ENCODE results near the gene CCDC82. TPM values are rescaled to one million over a fixed set of nuclear protein-coding genes. Genes with fewer than 3 reads are reported as not detected.
A peak's percentile ranks its signal among the peaks of the same experiment; 100 is the strongest.

Gene CCDC82
- total and polyA plus RNA-seq, 8 donors = 12.0 to 188 (median 48.0) TPM

- intact Hi-C loops (cut with DNase I; ENCODE audit: low total_unique reads) = no loop called here
- H3K36me3 ChIP-seq = no peaks in the 10 kb centered on the region
- H3K4me1 ChIP-seq = peaks cover 14 to 41% (median 27%) of the 10 kb centered on the region in 4 donors
- TF ChIP-seq EP300 (IDR thresholded peaks at IDR 0.05) = no peak
- TF ChIP-seq, protein P1, sequence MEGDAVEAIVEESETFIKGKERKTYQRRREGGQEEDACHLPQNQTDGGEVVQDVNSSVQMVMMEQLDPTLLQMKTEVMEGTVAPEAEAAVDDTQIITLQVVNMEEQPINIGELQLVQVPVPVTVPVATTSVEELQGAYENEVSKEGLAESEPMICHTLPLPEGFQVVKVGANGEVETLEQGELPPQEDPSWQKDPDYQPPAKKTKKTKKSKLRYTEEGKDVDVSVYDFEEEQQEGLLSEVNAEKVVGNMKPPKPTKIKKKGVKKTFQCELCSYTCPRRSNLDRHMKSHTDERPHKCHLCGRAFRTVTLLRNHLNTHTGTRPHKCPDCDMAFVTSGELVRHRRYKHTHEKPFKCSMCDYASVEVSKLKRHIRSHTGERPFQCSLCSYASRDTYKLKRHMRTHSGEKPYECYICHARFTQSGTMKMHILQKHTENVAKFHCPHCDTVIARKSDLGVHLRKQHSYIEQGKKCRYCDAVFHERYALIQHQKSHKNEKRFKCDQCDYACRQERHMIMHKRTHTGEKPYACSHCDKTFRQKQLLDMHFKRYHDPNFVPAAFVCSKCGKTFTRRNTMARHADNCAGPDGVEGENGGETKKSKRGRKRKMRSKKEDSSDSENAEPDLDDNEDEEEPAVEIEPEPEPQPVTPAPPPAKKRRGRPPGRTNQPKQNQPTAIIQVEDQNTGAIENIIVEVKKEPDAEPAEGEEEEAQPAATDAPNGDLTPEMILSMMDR (IDR thresholded peaks at IDR 0.05) = no peak
- H3K4me3 ChIP-seq = no peak overlapping the region
- no peaks in the 10 kb centered on the region for H3K9me3 ChIP-seq
- no peaks in the 10 kb centered on the region for H3K27me3 ChIP-seq
- 89 to 95% (median 91%) methylated on average over 2 of the region's 2 CpGs for WGBS, 5 donors
- no peak for DNase-seq
- no peak overlapping the region for H3K27ac ChIP-seq
Observed at GRCh38 chr11:96319898-96320656, 69.6 kb downstream of the CCDC82 start.

- no peaks in the 10 kb centered on the region for H3K27me3 ChIP-seq
- no peaks in the 10 kb centered on the region for H3K9me3 ChIP-seq
- no peak overlapping the region for H3K27ac ChIP-seq
- no peak for DNase-seq
- intact Hi-C loops (cut with DNase I; ENCODE audit: low total_unique reads) = no loop called here
- WGBS, 5 donors = 83 to 97% (median 91%) methylated on average over 2 to 3 of the region's 3 CpGs
- TF ChIP-seq EP300 (IDR thresholded peaks at IDR 0.05) (no peak), POLR2AphosphoS5 (IDR thresholded peaks at IDR 0.05) (no peak), POLR2A (IDR thresholded peaks at IDR 0.05) (no peak)
- TF ChIP-seq, protein P1 (IDR thresholded peaks at IDR 0.05) = no peak
- H3K4me3 ChIP-seq = no peak overlapping the region
- H3K4me1 ChIP-seq = peaks cover 26 to 46% (median 36%) of the 10 kb centered on the region in 4 donors
- no peaks in the 10 kb centered on the region for H3K36me3 ChIP-seq
Observed at GRCh38 chr11:96318850-96319249, 70.9 kb downstream of the CCDC82 start.

- DNase-seq = no peak
- intact Hi-C loops (cut with DNase I; ENCODE audit: low total_unique reads) = no loop called here
- peaks cover 27 to 51% (median 38%) of the 10 kb centered on the region in 4 donors for H3K4me1 ChIP-seq
- peak overlapping the region in 1 of 5 donors; percentile 47 for H3K27ac ChIP-seq
- H3K9me3 ChIP-seq = no peaks in the 10 kb centered on the region
- no peaks in the 10 kb centered on the region for H3K36me3 ChIP-seq
- no peaks in the 10 kb centered on the region for H3K27me3 ChIP-seq
- WGBS, 5 donors = 59 to 81% (median 65%) methylated on average over 1 of the region's 1 CpG
- H3K4me3 ChIP-seq = no peak overlapping the region
- TF ChIP-seq, protein P1 (IDR thresholded peaks at IDR 0.05) = no peak
- TF ChIP-seq EP300 (IDR thresholded peaks at IDR 0.05) (no peak), POLR2AphosphoS5 (IDR thresholded peaks at IDR 0.05) (no peak), POLR2A (IDR thresholded peaks at IDR 0.05) (no peak)
Observed at GRCh38 chr11:96318399-96318798, 71.3 kb downstream of the CCDC82 start.

GRCh38 chr11:96317985-96318384 is 71.7 kb downstream of the CCDC82 start:
- Histone ChIP-seq H3K27ac (peak overlapping the region in 2 of 5 donors; percentile 47), H3K4me1 (peaks cover 29 to 55% (median 40%) of the 10 kb centered on the region in 4 donors)
- 77 to 90% (median 87%) methylated on average over 2 of the region's 2 CpGs for WGBS, 5 donors

More at GRCh38 chr11:96317985-96318384, 71.7 kb downstream of the CCDC82 start:
- no peaks in the 10 kb centered on the region for H3K36me3 ChIP-seq
- no peaks in the 10 kb centered on the region for H3K9me3 ChIP-seq
- H3K27me3 ChIP-seq = no peaks in the 10 kb centered on the region
- DNase-seq = no peak
- H3K4me3 ChIP-seq = no peak overlapping the region
- intact Hi-C loops (cut with DNase I; ENCODE audit: low total_unique reads) = no loop called here
- TF ChIP-seq POLR2A (IDR thresholded peaks at IDR 0.05) (no peak), EP300 (IDR thresholded peaks at IDR 0.05) (no peak), POLR2AphosphoS5 (IDR thresholded peaks at IDR 0.05) (no peak)
- TF ChIP-seq, protein P1 (IDR thresholded peaks at IDR 0.05) = no peak
